ENCODE data around the gene COMMD8. TPM values are rescaled to one million over a fixed set of nuclear protein-coding genes. Genes with fewer than 3 reads are reported as not detected.
"Not testable (repeated sequence)": the region's sequence is repeated elsewhere in the genome, so short reads cannot be mapped to it uniquely, and the experiment has no call there.

The COMMD8 gene
- total RNA-seq, 1 experiment from 2014 or later, result 27.4 TPM

DNA sequence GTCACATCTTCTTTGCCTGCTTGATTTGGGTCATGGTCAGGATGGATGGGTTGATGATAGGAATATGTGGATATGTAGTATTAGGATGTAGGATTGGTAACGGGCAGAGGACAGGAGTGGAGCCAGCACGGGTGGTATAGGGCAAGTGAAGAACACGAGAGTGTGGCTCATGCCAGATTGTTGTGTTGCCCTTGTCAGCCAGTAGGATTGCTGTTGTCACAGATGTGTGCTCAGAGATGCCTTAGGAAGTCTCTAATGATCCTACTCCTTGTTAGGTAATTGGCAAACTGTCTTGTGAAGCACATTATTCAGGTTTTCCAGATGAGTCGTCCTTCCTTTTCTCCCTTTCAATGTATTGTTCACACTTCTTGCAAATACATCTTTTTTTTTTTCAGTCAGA, 27.0 kb upstream of the COMMD8 start:
- Histone ChIP-seq H3F3A (ENCODE audit: insufficient read depth, low read depth) (no peaks in the 10 kb centered on the region), H3K9me3 (ENCODE audit: insufficient read depth, low read depth) (no peaks in the 10 kb centered on the region), H3K9me2 (ENCODE audit: insufficient read depth) (no peaks in the 10 kb centered on the region), H3K36me3 (ENCODE audit: low read depth) (no peaks in the 10 kb centered on the region), H4K20me1 (ENCODE audit: insufficient read depth) (no peaks in the 10 kb centered on the region), H3K27me3 (ENCODE audit: insufficient read depth, low read depth) (no peaks in the 10 kb centered on the region), H3K27ac (no peak overlapping the region), H3K4me1 (replicated peaks; ENCODE audit: insufficient read depth) (peaks cover 6% of the 10 kb centered on the region; the same call in 1 of the 2 replicates), H3K4me2 (no peak overlapping the region), H2AFZ (no peak overlapping the region), H3K79me2 (ENCODE audit: low read depth) (peaks cover 10% of the 10 kb centered on the region; the same call in 1 of the 2 replicates), H3K4me3 (no peak overlapping the region)
- no TSS peak for BruUV-seq (replicated peaks)
- intact Hi-C loops (cut with micrococcal nuclease; ENCODE audit: unreplicated experiment), result no loop called here
- TF ChIP-seq EZH2 (IDR thresholded peaks at IDR 0.05; ENCODE audit: low read depth), result no peak
- TF ChIP-seq CTCF (conservative IDR thresholded peaks at IDR 0.05), result peak; percentile 33; the same call in 1 of the 2 replicates
- CTCF ChIA-PET, result no interaction called here
- POLR2A ChIA-PET (ENCODE audit: unreplicated experiment), result no interaction called here
- DNase-seq, result no peak

- no peak for TF ChIP-seq CTCF (conservative IDR thresholded peaks at IDR 0.05)
- no peak for TF ChIP-seq EZH2 (IDR thresholded peaks at IDR 0.05; ENCODE audit: low read depth)
- intact Hi-C loops (cut with micrococcal nuclease; ENCODE audit: unreplicated experiment), result no loop called here
- DNase-seq, result no peak
- BruUV-seq (replicated peaks), result no TSS peak
- Histone ChIP-seq H3K4me3 (no peak overlapping the region), H3K27me3 (ENCODE audit: insufficient read depth, low read depth) (no peaks in the 10 kb centered on the region), H3K79me2 (ENCODE audit: low read depth) (peaks cover 10% of the 10 kb centered on the region; the same call in 1 of the 2 replicates), H3K9me3 (ENCODE audit: insufficient read depth, low read depth) (no peaks in the 10 kb centered on the region), H3K36me3 (ENCODE audit: low read depth) (no peaks in the 10 kb centered on the region), H4K20me1 (ENCODE audit: insufficient read depth) (no peaks in the 10 kb centered on the region), H3K9me2 (ENCODE audit: insufficient read depth) (no peaks in the 10 kb centered on the region), H2AFZ (no peak overlapping the region), H3F3A (ENCODE audit: insufficient read depth, low read depth) (peaks cover 9% of the 10 kb centered on the region; the same call in 1 of the 2 replicates), H3K4me1 (replicated peaks; ENCODE audit: insufficient read depth) (peaks cover 14% of the 10 kb centered on the region; the same call in 1 of the 2 replicates), H3K4me2 (no peak overlapping the region), H3K27ac (no peak overlapping the region)
- CTCF ChIA-PET, result no interaction called here
- POLR2A ChIA-PET (ENCODE audit: unreplicated experiment), result interaction anchor here (0.7 kb wide), 1 partner anchor 10 kb away, joined by 5 read pairs; no protein-coding TSS in a partner anchor
Measured at GRCh38 chr4:47488706-47489105, 25.2 kb upstream of the COMMD8 start.

DNA sequence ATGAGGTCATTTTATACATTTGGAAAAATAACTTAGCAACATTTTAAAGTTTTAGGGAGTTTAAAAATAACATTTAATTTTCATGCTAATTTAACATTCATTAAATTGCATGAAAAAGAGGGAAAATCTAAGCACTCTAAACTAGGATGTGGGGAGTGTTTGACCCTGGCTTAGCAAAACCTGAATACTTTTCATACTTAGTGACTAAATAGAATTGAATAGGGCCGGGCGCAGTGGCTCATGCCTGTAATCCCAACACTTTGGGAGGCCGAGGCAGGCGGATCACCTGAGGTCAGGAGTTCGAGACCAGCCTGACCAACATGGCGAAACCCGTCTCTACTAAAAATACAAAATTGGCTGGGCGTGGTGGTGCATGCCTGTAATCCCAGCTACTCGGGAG, 23.2 kb upstream of the COMMD8 start:
- DNase-seq; H3K36me3 ChIP-seq (ENCODE audit: low read depth); BruUV-seq (replicated peaks); POLR2A ChIA-PET (ENCODE audit: unreplicated experiment); H4K20me1 ChIP-seq (ENCODE audit: insufficient read depth); H3F3A ChIP-seq (ENCODE audit: insufficient read depth, low read depth); H3K9me3 ChIP-seq (ENCODE audit: insufficient read depth, low read depth); H3K27ac ChIP-seq; CTCF ChIA-PET; H3K9me2 ChIP-seq (ENCODE audit: insufficient read depth); H2AFZ ChIP-seq; H3K27me3 ChIP-seq (ENCODE audit: insufficient read depth, low read depth): not testable (repeated sequence)
- H3K79me2 ChIP-seq (ENCODE audit: low read depth), result peaks cover 10% of the 10 kb centered on the region; the same call in 1 of the 2 replicates
- intact Hi-C loops (cut with micrococcal nuclease; ENCODE audit: unreplicated experiment), result loop anchor here (2.0 kb wide), 1 partner anchor 24 kb away; no protein-coding TSS in a partner anchor
- H3K4me1 ChIP-seq (replicated peaks; ENCODE audit: insufficient read depth), result peaks cover 19% of the 10 kb centered on the region
- H3K4me3 ChIP-seq, result peak overlapping the region; percentile 78
- H3K4me2 ChIP-seq, result peak overlapping the region; percentile 77

DNA sequence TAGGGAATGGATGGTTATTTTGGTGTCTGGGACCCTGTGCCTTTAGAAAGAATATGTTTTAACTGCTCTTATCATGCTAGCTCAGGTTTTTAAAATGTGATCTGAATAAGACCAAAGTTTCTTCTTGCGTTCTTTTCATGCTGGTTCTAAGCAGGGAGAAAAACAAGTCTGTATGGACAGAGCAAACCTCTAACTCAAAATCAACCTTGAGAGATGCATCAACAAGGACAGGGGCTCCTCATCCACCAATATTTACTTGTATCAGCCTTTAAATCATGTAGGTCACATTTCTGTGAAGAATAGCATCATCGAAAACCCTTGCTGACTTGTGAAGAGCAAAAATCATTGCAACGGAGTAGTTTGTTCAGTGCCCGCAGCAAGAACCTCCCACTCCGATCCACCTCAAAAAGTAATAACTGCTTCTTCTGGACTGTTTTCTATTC, 22.8 kb upstream of the COMMD8 start:
- Histone ChIP-seq H3K36me3 (ENCODE audit: low read depth) (no peaks in the 10 kb centered on the region), H3K4me3 (peak overlapping the region; percentile 78), H3K9me3 (ENCODE audit: insufficient read depth, low read depth) (no peaks in the 10 kb centered on the region), H3K27ac (peak overlapping the region; percentile 67), H3K27me3 (ENCODE audit: insufficient read depth, low read depth) (no peaks in the 10 kb centered on the region), H3F3A (ENCODE audit: insufficient read depth, low read depth) (peaks cover 9% of the 10 kb centered on the region; the same call in 1 of the 2 replicates), H3K9me2 (ENCODE audit: insufficient read depth) (no peaks in the 10 kb centered on the region), H3K4me2 (peak overlapping the region; percentile 77), H4K20me1 (ENCODE audit: insufficient read depth) (no peaks in the 10 kb centered on the region), H3K79me2 (ENCODE audit: low read depth) (peaks cover 10% of the 10 kb centered on the region; the same call in 1 of the 2 replicates), H2AFZ (peak overlapping the region; percentile 91), H3K4me1 (replicated peaks; ENCODE audit: insufficient read depth) (peaks cover 19% of the 10 kb centered on the region)
- intact Hi-C loops (cut with micrococcal nuclease; ENCODE audit: unreplicated experiment), result loop anchor here (2.0 kb wide), 1 partner anchor 25 kb away; no protein-coding TSS in a partner anchor
- BruUV-seq (replicated peaks), result no TSS peak
- TF ChIP-seq CTCF (conservative IDR thresholded peaks at IDR 0.05), result no peak
- TF ChIP-seq EZH2 (IDR thresholded peaks at IDR 0.05; ENCODE audit: low read depth), result no peak
- ChIA-PET POLR2A (ENCODE audit: unreplicated experiment) (no interaction called here), CTCF (no interaction called here)
- no peak for DNase-seq
